Memory B cell (primary cell): Measurements from ENCODE around the gene CNNM1.
A peak's percentile ranks its signal among the peaks of the same experiment; 100 is the strongest.

ENCODE experiments used
- ATAC-seq: fragments of 150-1000 bp; cut with Tn5 transposase; 2 replicates; pipeline ENCODE4 v1.10.0; 2021; ENCODE audit warnings: low read depth, mild to moderate bottlenecking, moderate library complexity
- DNase-seq, 2 donors: peaks; one replicate each; pipeline ENCODE4 v3.0.0; 2022; ENCODE audit warnings: low spot score in 2 of 2
- H3K27ac Mint-ChIP-seq: one replicate; pipeline ENCODE4 v1.8.0; 2022; ENCODE audit warnings: mild to moderate bottlenecking, moderate library complexity, mixed read lengths
- H3K27me3 Mint-ChIP-seq: one replicate; pipeline ENCODE4 v1.8.0; 2022; ENCODE audit warnings: mixed read lengths
- H3K36me3 Mint-ChIP-seq: one replicate; pipeline ENCODE4 v1.8.0; 2022; ENCODE audit warnings: mild to moderate bottlenecking, mixed read lengths
- H3K4me1 Mint-ChIP-seq: one replicate; pipeline ENCODE4 v1.8.0; 2022; ENCODE audit warnings: mixed read lengths
- H3K4me3 Mint-ChIP-seq: one replicate; pipeline ENCODE4 v1.8.0; 2022; ENCODE audit warnings: mild to moderate bottlenecking, moderate library complexity, mixed read lengths
- H3K9me3 Mint-ChIP-seq: one replicate; pipeline ENCODE4 v1.8.0; 2022; ENCODE audit warnings: mixed read lengths

Gene CNNM1

DNA sequence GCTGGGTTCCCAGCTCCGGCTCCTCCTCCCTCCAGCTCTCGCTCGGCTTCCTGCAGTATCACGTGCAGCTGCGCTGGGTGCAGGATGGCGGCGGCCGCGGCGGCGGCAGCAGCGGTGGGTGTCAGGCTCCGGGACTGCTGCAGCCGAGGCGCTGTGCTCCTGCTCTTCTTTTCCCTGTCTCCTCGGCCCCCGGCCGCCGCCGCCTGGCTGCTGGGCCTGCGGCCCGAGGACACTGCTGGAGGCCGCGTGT is at the start of gene CNNM1:
CNNM1 (plus strand) TSS at position 53 of the 250 bp plus-strand sequence; CDS start at position 85, 32 bp downstream.
- Mint-ChIP-seq H3K4me3 (peak within 1 kb of the TSS; percentile 29), H3K36me3 (no peaks in the 10 kb centered on the region), H3K4me1 (no peaks in the 10 kb centered on the region), H3K27ac (no peak within 1 kb of the TSS), H3K9me3 (peaks cover 2% of the 10 kb centered on the region), H3K27me3 (peaks cover 25% of the 10 kb centered on the region)
- ATAC-seq = no peak
- no peak for DNase-seq

GRCh38 chr10:99279626-99280111 is 49.5 kb upstream of the CNNM1 start:
- Mint-ChIP-seq H3K9me3 (peaks cover 8% of the 10 kb centered on the region), H3K4me1 (peaks cover 7% of the 10 kb centered on the region), H3K4me3 (no peak overlapping the region), H3K36me3 (no peaks in the 10 kb centered on the region), H3K27me3 (peaks cover 8% of the 10 kb centered on the region), H3K27ac (no peak overlapping the region)
- DNase-seq (no peak), ATAC-seq (no peak)

GRCh38 chr10:99280472-99280871 is 48.7 kb upstream of the CNNM1 start:
- no peak overlapping the region for H3K4me3 Mint-ChIP-seq
- ATAC-seq = no peak

DNA sequence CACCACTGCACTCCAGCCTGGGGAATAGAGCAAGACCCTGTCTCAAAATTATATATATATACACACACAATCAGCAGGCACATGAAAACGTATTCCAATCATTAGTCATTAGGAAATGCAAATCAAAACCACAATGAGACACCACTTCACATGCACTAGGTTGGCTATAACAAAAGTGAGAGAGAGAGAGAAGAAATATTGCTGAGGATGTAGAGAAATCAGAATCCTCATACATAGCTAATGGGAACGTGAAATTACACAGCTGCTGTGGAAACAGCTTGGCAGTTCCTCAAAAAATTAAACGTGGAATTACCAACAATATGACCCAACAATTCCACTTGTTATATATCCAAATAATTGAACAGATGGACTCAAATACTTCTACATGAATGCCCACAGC is 43.3 kb upstream of the CNNM1 start:
- Mint-ChIP-seq H3K4me1 (no peaks in the 10 kb centered on the region), H3K9me3 (peaks cover 8% of the 10 kb centered on the region), H3K27me3 (peaks cover 7% of the 10 kb centered on the region), H3K4me3 (no peak overlapping the region), H3K27ac (no peak overlapping the region), H3K36me3 (peaks cover 3% of the 10 kb centered on the region)
- ATAC-seq = no peak
- no peak for DNase-seq

More at GRCh38 chr10:99280472-99280871, 48.7 kb upstream of the CNNM1 start:
- H3K27me3 Mint-ChIP-seq = peaks cover 9% of the 10 kb centered on the region
- H3K27ac Mint-ChIP-seq = no peak overlapping the region
- peaks cover 7% of the 10 kb centered on the region for H3K4me1 Mint-ChIP-seq
- H3K9me3 Mint-ChIP-seq = peaks cover 9% of the 10 kb centered on the region
- no peak for DNase-seq
- peaks cover 2% of the 10 kb centered on the region for H3K36me3 Mint-ChIP-seq

GRCh38 chr10:99290306-99290705 is 38.9 kb upstream of the CNNM1 start:
- no peak overlapping the region for H3K4me3 Mint-ChIP-seq
- no peaks in the 10 kb centered on the region for H3K4me1 Mint-ChIP-seq
- DNase-seq (no peak), ATAC-seq (no peak)
- H3K9me3 Mint-ChIP-seq = peaks cover 1% of the 10 kb centered on the region
- H3K27me3 Mint-ChIP-seq = peaks cover 5% of the 10 kb centered on the region
- H3K36me3 Mint-ChIP-seq = peaks cover 1% of the 10 kb centered on the region
- no peak overlapping the region for H3K27ac Mint-ChIP-seq

GRCh38 chr10:99292159-99292558 is 37.0 kb upstream of the CNNM1 start:
- Mint-ChIP-seq H3K4me1 (no peaks in the 10 kb centered on the region), H3K27ac (no peak overlapping the region), H3K36me3 (no peaks in the 10 kb centered on the region), H3K27me3 (no peaks in the 10 kb centered on the region), H3K4me3 (no peak overlapping the region), H3K9me3 (no peaks in the 10 kb centered on the region)
- ATAC-seq = no peak
- no peak for DNase-seq

- no peak overlapping the region for H3K4me3 Mint-ChIP-seq
- H3K4me1 Mint-ChIP-seq = no peaks in the 10 kb centered on the region
- no peak for ATAC-seq
- H3K9me3 Mint-ChIP-seq = no peaks in the 10 kb centered on the region
- no peaks in the 10 kb centered on the region for H3K36me3 Mint-ChIP-seq
- no peak for DNase-seq
- H3K27me3 Mint-ChIP-seq = peaks cover 2% of the 10 kb centered on the region
- H3K27ac Mint-ChIP-seq = no peak overlapping the region
Observed at GRCh38 chr10:99296605-99297004, 32.6 kb upstream of the CNNM1 start.

DNA sequence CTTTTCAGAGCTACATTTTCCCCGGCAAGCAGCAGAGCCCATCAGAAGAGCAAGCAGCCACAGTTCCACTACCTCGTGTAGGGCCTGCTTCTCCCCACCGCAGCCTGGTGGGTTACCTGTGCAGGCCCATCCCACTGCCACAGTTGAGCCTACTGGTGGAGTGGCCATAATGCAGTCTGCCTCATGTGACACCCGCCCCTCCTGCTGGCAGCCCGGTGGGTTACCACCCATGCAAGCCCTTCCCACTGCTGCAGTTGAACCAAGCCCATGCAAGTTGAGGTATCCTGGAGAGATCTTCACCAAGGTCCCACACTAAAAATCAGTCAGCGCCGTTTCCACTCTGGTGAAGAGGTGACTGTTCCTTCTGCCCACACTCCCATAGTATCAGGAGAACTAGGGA is 32.1 kb upstream of the CNNM1 start:
- no peak overlapping the region for H3K4me3 Mint-ChIP-seq
- H3K27me3 Mint-ChIP-seq = peaks cover 5% of the 10 kb centered on the region
- no peak overlapping the region for H3K27ac Mint-ChIP-seq
- DNase-seq (no peak), ATAC-seq (no peak)
- no peaks in the 10 kb centered on the region for H3K9me3 Mint-ChIP-seq
- no peaks in the 10 kb centered on the region for H3K36me3 Mint-ChIP-seq
- no peaks in the 10 kb centered on the region for H3K4me1 Mint-ChIP-seq

DNA sequence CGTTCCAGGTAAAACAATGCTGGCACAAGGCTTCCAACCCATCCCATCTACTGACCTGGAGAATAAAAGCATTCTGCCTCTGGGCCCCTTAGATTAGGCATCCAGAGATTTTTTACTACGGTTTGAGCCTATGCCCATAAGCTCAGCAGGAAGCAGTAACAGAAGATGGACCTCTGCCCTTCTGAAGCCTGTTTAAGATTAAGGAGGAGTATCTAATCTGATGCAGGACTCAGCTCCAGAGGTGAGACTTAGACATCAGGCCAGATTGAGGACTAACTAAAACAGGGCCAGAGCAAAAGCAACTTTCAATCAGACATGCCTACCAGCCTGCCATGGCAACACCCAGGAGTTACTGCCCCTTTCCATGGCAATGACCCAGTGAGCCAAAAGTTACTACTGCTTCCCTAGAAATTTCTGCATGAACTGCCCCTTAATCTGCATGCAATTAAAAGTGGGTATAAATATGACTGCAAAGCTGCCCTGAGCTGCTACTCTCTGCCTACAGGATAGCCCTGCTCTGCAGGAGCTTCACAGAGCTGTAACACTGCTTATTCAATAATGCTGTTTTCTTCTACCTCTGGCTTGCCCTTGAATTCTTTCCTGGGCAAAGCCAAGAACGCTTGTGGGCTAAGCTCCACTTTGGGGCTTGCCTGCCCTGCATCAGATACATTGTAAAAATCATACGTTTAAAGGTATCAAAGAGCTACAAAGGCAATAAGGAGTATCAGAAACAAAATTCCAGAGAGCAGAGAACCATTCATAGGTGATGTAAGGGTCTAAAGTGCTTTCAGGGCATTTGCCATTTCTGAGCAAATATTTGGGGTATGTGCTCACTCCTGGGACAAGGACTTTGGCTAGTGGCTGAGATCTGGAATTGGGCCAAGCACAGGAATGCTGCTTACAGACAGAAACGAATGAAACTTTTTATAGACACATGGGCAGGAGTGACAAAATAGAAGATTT is 25.0 kb upstream of the CNNM1 start:
- ATAC-seq (no peak), DNase-seq (no peak)
- H3K27ac Mint-ChIP-seq = no peak overlapping the region
- no peaks in the 10 kb centered on the region for H3K36me3 Mint-ChIP-seq
- H3K4me3 Mint-ChIP-seq = no peak overlapping the region
- peaks cover 3% of the 10 kb centered on the region for H3K9me3 Mint-ChIP-seq
- no peaks in the 10 kb centered on the region for H3K4me1 Mint-ChIP-seq
- peaks cover 10% of the 10 kb centered on the region for H3K27me3 Mint-ChIP-seq

DNA sequence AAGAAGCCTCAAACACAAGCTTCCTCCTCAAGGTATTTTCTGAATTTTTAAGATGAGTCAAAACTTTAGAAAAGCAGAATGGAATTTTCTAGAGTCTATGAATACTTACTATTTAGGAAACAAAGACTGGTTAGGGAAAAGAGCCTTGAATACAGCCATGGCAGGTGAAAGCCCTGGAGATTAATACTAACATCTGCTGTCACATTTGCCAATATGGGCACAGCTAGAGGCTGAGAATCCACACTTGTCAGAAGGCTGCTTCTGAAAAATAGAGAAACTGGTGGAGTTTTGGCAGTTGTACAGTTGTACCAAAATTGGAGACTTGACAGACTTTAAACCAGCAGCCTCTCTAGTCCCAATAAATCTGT is 24.3 kb upstream of the CNNM1 start:
- Mint-ChIP-seq H3K27ac (no peak overlapping the region), H3K9me3 (peaks cover 6% of the 10 kb centered on the region), H3K27me3 (peaks cover 8% of the 10 kb centered on the region), H3K36me3 (no peaks in the 10 kb centered on the region), H3K4me3 (no peak overlapping the region), H3K4me1 (no peaks in the 10 kb centered on the region)
- no peak for ATAC-seq
- DNase-seq = no peak

- Mint-ChIP-seq H3K27ac (no peak overlapping the region), H3K4me3 (no peak overlapping the region), H3K9me3 (peaks cover 8% of the 10 kb centered on the region), H3K27me3 (peaks cover 3% of the 10 kb centered on the region), H3K4me1 (no peaks in the 10 kb centered on the region), H3K36me3 (no peaks in the 10 kb centered on the region)
- no peak for ATAC-seq
- no peak for DNase-seq
Observed at GRCh38 chr10:99312501-99312900, 16.7 kb upstream of the CNNM1 start.

GRCh38 chr10:99315853-99316252 is 13.3 kb upstream of the CNNM1 start:
- Mint-ChIP-seq H3K9me3 (no peaks in the 10 kb centered on the region), H3K4me3 (no peak overlapping the region), H3K4me1 (no peaks in the 10 kb centered on the region), H3K27me3 (peaks cover 6% of the 10 kb centered on the region), H3K27ac (no peak overlapping the region), H3K36me3 (no peaks in the 10 kb centered on the region)
- ATAC-seq (no peak), DNase-seq (no peak)

GRCh38 chr10:99316374-99316773 is 12.8 kb upstream of the CNNM1 start:
- Mint-ChIP-seq H3K27ac (no peak overlapping the region), H3K9me3 (no peaks in the 10 kb centered on the region), H3K27me3 (peaks cover 6% of the 10 kb centered on the region), H3K4me3 (no peak overlapping the region), H3K36me3 (no peaks in the 10 kb centered on the region), H3K4me1 (no peaks in the 10 kb centered on the region)
- no peak for DNase-seq
- no peak for ATAC-seq

DNA sequence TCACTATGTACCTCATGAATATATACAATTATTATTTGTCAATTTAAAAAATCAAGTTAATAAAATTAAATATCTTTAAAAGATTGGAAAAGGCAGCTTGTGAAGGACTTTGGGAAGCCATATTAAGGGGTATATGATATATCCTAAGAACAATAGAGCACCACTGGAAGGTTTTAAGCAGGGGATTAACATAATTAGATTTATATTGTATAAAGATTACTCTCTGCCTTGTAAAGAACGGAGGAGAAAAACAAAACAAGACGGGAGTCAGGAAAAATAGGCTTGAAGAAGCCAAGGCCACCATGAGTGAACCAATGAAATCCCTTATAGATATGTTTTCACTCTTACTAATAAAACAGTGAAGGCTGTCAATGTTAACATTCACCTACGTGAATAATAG is 11.1 kb upstream of the CNNM1 start:
- no peaks in the 10 kb centered on the region for H3K36me3 Mint-ChIP-seq
- no peaks in the 10 kb centered on the region for H3K9me3 Mint-ChIP-seq
- peaks cover 8% of the 10 kb centered on the region for H3K27me3 Mint-ChIP-seq
- ATAC-seq (no peak), DNase-seq (no peak)
- H3K4me3 Mint-ChIP-seq = no peak overlapping the region
- no peaks in the 10 kb centered on the region for H3K4me1 Mint-ChIP-seq
- no peak overlapping the region for H3K27ac Mint-ChIP-seq

DNA sequence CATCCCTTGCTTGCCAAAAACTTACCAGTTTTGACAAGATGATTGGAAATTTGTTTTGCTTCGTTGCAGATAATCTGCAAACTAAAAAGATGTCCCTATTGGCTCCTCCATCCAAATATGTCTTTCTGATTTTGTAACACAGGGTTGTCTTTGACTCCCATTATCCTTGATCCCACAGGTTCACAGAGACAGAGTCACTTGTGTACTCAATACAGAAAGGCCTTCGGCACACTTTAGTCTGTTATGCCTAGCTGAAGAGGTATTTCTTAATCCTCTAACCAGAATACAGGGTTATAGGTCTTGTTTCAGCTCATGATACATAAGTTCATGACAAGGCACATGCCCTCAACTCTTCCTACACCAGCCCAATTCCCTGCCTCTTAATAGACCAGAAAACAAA is 10.7 kb upstream of the CNNM1 start:
- peaks cover 11% of the 10 kb centered on the region for H3K27me3 Mint-ChIP-seq
- no peak for ATAC-seq

More for the DNA sequence above, 10.7 kb upstream of the CNNM1 start:
- Mint-ChIP-seq H3K36me3 (no peaks in the 10 kb centered on the region), H3K9me3 (no peaks in the 10 kb centered on the region), H3K27ac (no peak overlapping the region), H3K4me1 (no peaks in the 10 kb centered on the region), H3K4me3 (no peak overlapping the region)
- no peak for DNase-seq
